HepG2 (cell line): ENCODE data around the gene HSPB3. TPM values are rescaled to one million over a fixed set of nuclear protein-coding genes. Genes with fewer than 3 reads are reported as not detected.

Source experiments
- ATAC-seq: fragments of 200-7000 bp; cut with Tn5 transposase; 3 replicates; pipeline ENCODE4 v1.9.1; 2020; ENCODE audit warnings: mild to moderate bottlenecking, moderate library complexity
- BruUV-seq: library from RNA; stranded (reverse); fragments of 400-500 nt; replicated peaks from 2 replicates; lab custom pipeline; 2021; lab: Mats Ljungman, UMichigan
- CTCF ChIA-PET: fragments of 300-600 bp; formaldehyde crosslinking; extraction: SDS; loops from one replicate; lab custom pipeline; 2021; ENCODE audit warnings: low total read pairs, inconsistent platforms, low intra/inter-chr PET ratio; lab: Yijun Ruan, JAX
- POLR2A ChIA-PET: fragments of 350-600 bp; sonication (Branson Sonifier 250); formaldehyde crosslinking; loops from one replicate; lab custom pipeline; 2020; ENCODE audit warnings: antibody characterized with exemption, inconsistent platforms; lab: Yijun Ruan, JAX
- DNase-seq: peaks from one replicate; pipeline ENCODE4 v3.0.0-alpha.2; 2015; ENCODE audit warnings: low spot score
- FAIRE-seq: peaks from 3 replicates; lab custom pipeline; 2011; peaks lifted over from hg19 to GRCh38; lab: Jason Lieb, UNC
- H2AFZ ChIP-seq: one replicate; pipeline ENCODE4 v1.6.1; 2011; ENCODE audit warnings: low read length, inconsistent platforms
- H3K27ac ChIP-seq: fragments of 300-600 bp; 3 replicates; pipeline ENCODE4 v1.8.0; 2011; ENCODE audit warnings: mixed run types, mild to moderate bottlenecking, mixed read lengths, low read length, inconsistent platforms; ENCODE audit not compliant: insufficient read depth; ENCODE audit errors: extremely low read length
- H3K27me3 ChIP-seq, 2 experiments: fragments of 200-600 bp in 1 of 2; 2 replicates in 1 of 2; 3 replicates in 1 of 2; pipeline versions ENCODE4 v1.6.0 to v1.8.0; 2011; ENCODE audit warnings: low read length in 2 of 2, mild to moderate bottlenecking in 2 of 2, moderate library complexity in 2 of 2, inconsistent platforms in 1 of 2; ENCODE audit not compliant: insufficient read depth in 2 of 2, control insufficient read depth in 1 of 2
- H3K36me3 ChIP-seq, 2 experiments: fragments of 200-600 bp in 1 of 2; replicated peaks in 1 of 2; 2 replicates in 1 of 2; 3 replicates in 1 of 2; pipeline versions ENCODE4 v1.5.1 to v1.8.0; 2011; ENCODE audit warnings: low read length in 2 of 2, inconsistent platforms in 1 of 2; ENCODE audit not compliant: insufficient read depth in 2 of 2, control insufficient read depth in 1 of 2
- H3K4me1 ChIP-seq: 2 replicates; pipeline ENCODE4 v1.5.1; 2012; ENCODE audit warnings: low read length, inconsistent platforms; ENCODE audit not compliant: insufficient read depth
- H3K4me2 ChIP-seq: 2 replicates; pipeline ENCODE4 v1.6.0; 2011; ENCODE audit warnings: low read depth, low read length, inconsistent platforms
- H3K4me3 ChIP-seq, 3 experiments: fragments of 200-600 bp in 1 of 3; sonication (generic), shearing (Covaris generic) in 1 of 3; replicated peaks in 1 of 3; 2 replicates each; pipeline ENCODE4 v1.5.1; 2011 to 2016; ENCODE audit warnings: low read length in 3 of 3, inconsistent platforms in 2 of 3, low read depth in 2 of 3, mild to moderate bottlenecking in 2 of 3, control low read depth in 1 of 3, mixed read lengths in 1 of 3; ENCODE audit not compliant: insufficient read depth in 1 of 3
- H3K79me2 ChIP-seq: one replicate; pipeline ENCODE4 v1.6.1; 2011; ENCODE audit warnings: low read length, inconsistent platforms; ENCODE audit not compliant: insufficient read depth
- H3K9ac ChIP-seq: 2 replicates; pipeline ENCODE4 v1.6.0; 2011; ENCODE audit warnings: mild to moderate bottlenecking, low read depth, low read length, inconsistent platforms; ENCODE audit not compliant: insufficient read depth
- H3K9me3 ChIP-seq: 2 replicates; pipeline ENCODE4 v1.5.1; 2012; ENCODE audit warnings: mild to moderate bottlenecking, low read length
- H4K20me1 ChIP-seq: 2 replicates; pipeline ENCODE4 v1.6.0; 2011; ENCODE audit warnings: inconsistent platforms, mild to moderate bottlenecking, low read length, moderate library complexity; ENCODE audit not compliant: insufficient read depth
- ATF7-NPFF ChIP-seq: sonication (generic); formaldehyde crosslinking; IDR thresholded peaks from 2 replicates; pipeline ENCODE4 v1.8.1; 2023; ENCODE audit warnings: mild to moderate bottlenecking, low read depth, missing genetic modification reagents, moderate library complexity
- ISX ChIP-seq: sonication (generic); formaldehyde crosslinking; conservative IDR thresholded peaks from 2 replicates; pipeline ENCODE4 v1.5.0; 2020; ENCODE audit warnings: missing genetic modification reagents
- KDM2A ChIP-seq: sonication (generic); formaldehyde crosslinking; IDR thresholded peaks from 2 replicates; pipeline ENCODE4 v1.4.0; 2020; ENCODE audit warnings: low read depth, missing genetic modification reagents, borderline replicate concordance
- SMC3 ChIP-seq: IDR thresholded peaks from 2 replicates; pipeline ENCODE4 v1.6.1; 2011; ENCODE audit warnings: low read length, improper control_type of control experiment
- THYN1 ChIP-seq: sonication (generic); formaldehyde crosslinking; IDR thresholded peaks from 2 replicates; pipeline ENCODE4 v1.8.1; 2023; ENCODE audit warnings: low read depth, mild to moderate bottlenecking, moderate library complexity, missing genetic modification reagents, borderline replicate concordance
- ZBTB38 ChIP-seq: sonication (generic); formaldehyde crosslinking; IDR thresholded peaks from 2 replicates; pipeline ENCODE4 v1.5.1; 2020; ENCODE audit warnings: mild to moderate bottlenecking, missing genetic modification reagents
- ZNF263 ChIP-seq: sonication (generic); formaldehyde crosslinking; IDR thresholded peaks from 2 replicates; pipeline ENCODE4 v1.4.0; 2020; ENCODE audit warnings: missing genetic modification reagents
- ZNF343 ChIP-seq: sonication (generic); formaldehyde crosslinking; IDR thresholded peaks from 2 replicates; pipeline ENCODE4 v1.4.0; 2020; ENCODE audit warnings: mild to moderate bottlenecking, missing genetic modification reagents
- ZNF414 ChIP-seq: sonication (generic); formaldehyde crosslinking; IDR thresholded peaks from 2 replicates; pipeline ENCODE4 v1.5.0; 2020; ENCODE audit warnings: missing genetic modification reagents
- ZNF510 ChIP-seq: sonication (generic); formaldehyde crosslinking; IDR thresholded peaks from 2 replicates; pipeline ENCODE4 v1.4.0; 2020; ENCODE audit warnings: low read depth, mild to moderate bottlenecking, missing genetic modification reagents
- ZNF782 ChIP-seq: sonication (generic); formaldehyde crosslinking; IDR thresholded peaks from 2 replicates; pipeline ENCODE4 v1.4.0; 2020; ENCODE audit warnings: missing genetic modification reagents, mild to moderate bottlenecking, borderline replicate concordance
- WGBS: methylation state at CpG from one replicate; pipeline ENCODE4 v1.1.6; 2017; ENCODE audit warnings: low lambda C conversion rate; 5-methylcytosine and 5-hydroxymethylcytosine counted together
- in situ Hi-C: cut with HindIII; loops from 2 replicates; pipeline ENCODE4 v1.10.0; 2017; ENCODE audit warnings: low pct_unique_long_range_greater_than_20kb; ENCODE audit not compliant: extremely low pct_ligation_motif_present
- intact Hi-C: fragments of 100-400 bp; cut with micrococcal nuclease; formaldehyde crosslinking; loops from one replicate; pipeline ENCODE4 v1.10.0; 2022; ENCODE audit not compliant: unreplicated experiment
- polyA plus RNA-seq, 8 experiments: library from polyadenylated mRNA; depleted of rRNA in 3 of 8; stranded (reverse) in 7 of 8; unstranded in 1 of 8; fragments of >200 nt; fragmentation: Illumina TruSeq in 4 of 8; extraction: Trizol in 4 of 8; gene quantifications; 2 replicates each; pipeline versions ENCODE4 v1.2.1 to v1.2.3, GENCODE V29; 2011 to 2016; ENCODE audit warnings: low read depth in 4 of 8, missing spikeins in 1 of 8, mixed read lengths in 1 of 8; ENCODE audit not compliant: insufficient read depth in 1 of 8
- total RNA-seq, 5 experiments: library from RNA; depleted of rRNA; stranded (reverse); fragments of >200 nt; fragmentation: Illumina TruSeq; extraction: Trizol; gene quantifications; 2 replicates each; pipeline ENCODE4 v1.2.3, GENCODE V29; 2016; ENCODE audit warnings: low read depth in 1 of 5
- TF ChIP-seq, protein P1 (sequence below): sonication (generic); formaldehyde crosslinking; IDR thresholded peaks from 2 replicates; pipeline ENCODE4 v1.8.1; 2023; ENCODE audit warnings: missing genetic modification reagents, inconsistent platforms, borderline replicate concordance

HSPB3 gene
- total and polyA plus RNA-seq, 2 of the 13 experiments (the other 11 are each of a cell fraction or from before 2014, with no cell fraction given): not detected

- ATAC-seq (no peak), DNase-seq (no peak), FAIRE-seq (no peak)
- Histone ChIP-seq H3K4me2 (no peak overlapping the region), H3K27ac (no peak overlapping the region), H2AFZ (no peak overlapping the region), H3K27me3 (peaks cover 0 to 1% of the 10 kb centered on the region in 2 experiments; a peak in 1 of 5 replicates), H3K4me3 (no peak overlapping the region), H4K20me1 (no peaks in the 10 kb centered on the region)
- POLR2A ChIA-PET: no interaction called here
- in situ Hi-C loops: no loop called here
- TF ChIP-seq SMC3 (no peak), ZNF510 (no peak)
- TF ChIP-seq, all 625 proteins: peak for 0
- H3K9me3 ChIP-seq: no peaks in the 10 kb centered on the region
- CTCF ChIA-PET: no interaction called here
- H3K9ac ChIP-seq: no peak overlapping the region
- H3K4me1 ChIP-seq: no peaks in the 10 kb centered on the region
- BruUV-seq: no TSS peak
- intact Hi-C loops: loop anchor here (2.0 to 10.0 kb wide), 2 partner anchors 76 to 98 kb away; partner anchors contain the start of gene ARL15
- H3K79me2 ChIP-seq: no peaks in the 10 kb centered on the region
- no peaks in the 10 kb centered on the region for H3K36me3 ChIP-seq
- WGBS: 10% methylated on average over 2 of the region's 2 CpGs
These were observed 42.6 kb upstream of the HSPB3 start for GRCh38 chr5:54412913-54413312.

GRCh38 chr5:54415147-54415546 lies 40.4 kb upstream of the HSPB3 start:
- Histone ChIP-seq H2AFZ (no peak overlapping the region), H3K27ac (no peak overlapping the region), H4K20me1 (no peaks in the 10 kb centered on the region), H3K27me3 (peaks cover 0 to 1% of the 10 kb centered on the region in 2 experiments; a peak in 1 of 5 replicates), H3K36me3 (no peaks in the 10 kb centered on the region), H3K9ac (no peak overlapping the region), H3K9me3 (no peaks in the 10 kb centered on the region), H3K79me2 (no peaks in the 10 kb centered on the region), H3K4me3 (no peak overlapping the region), H3K4me2 (no peak overlapping the region), H3K4me1 (no peaks in the 10 kb centered on the region)
- CTCF ChIA-PET: no interaction called here
- POLR2A ChIA-PET: no interaction called here
- intact Hi-C loops: loop anchor here (10.0 kb wide), 1 partner anchor 100 kb away; the partner anchor contains the start of gene ARL15
- in situ Hi-C loops: loop anchor here (5.0 kb wide), 1 partner anchor 163 kb away; no protein-coding TSS in a partner anchor
- DNase-seq: no peak
- no peak for ATAC-seq
- 20% methylated on average over 3 of the region's 3 CpGs for WGBS
- no TSS peak for BruUV-seq
- TF ChIP-seq THYN1 (CRISPR knock-in tag) (no peak), ZNF263 (CRISPR knock-in tag) (no peak), KDM2A (no peak), ZNF414 (no peak), ZNF782 (no peak), ZBTB38 (no peak), ZNF343 (CRISPR knock-in tag) (no peak), ATF7-NPFF (no peak), ISX (no peak)
- TF ChIP-seq, protein P1, sequence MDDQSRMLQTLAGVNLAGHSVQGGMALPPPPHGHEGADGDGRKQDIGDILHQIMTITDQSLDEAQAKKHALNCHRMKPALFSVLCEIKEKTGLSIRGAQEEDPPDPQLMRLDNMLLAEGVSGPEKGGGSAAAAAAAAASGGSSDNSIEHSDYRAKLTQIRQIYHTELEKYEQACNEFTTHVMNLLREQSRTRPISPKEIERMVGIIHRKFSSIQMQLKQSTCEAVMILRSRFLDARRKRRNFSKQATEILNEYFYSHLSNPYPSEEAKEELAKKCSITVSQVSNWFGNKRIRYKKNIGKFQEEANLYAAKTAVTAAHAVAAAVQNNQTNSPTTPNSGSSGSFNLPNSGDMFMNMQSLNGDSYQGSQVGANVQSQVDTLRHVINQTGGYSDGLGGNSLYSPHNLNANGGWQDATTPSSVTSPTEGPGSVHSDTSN (CRISPR knock-in tag): no peak
- no peak for FAIRE-seq
